D341Med (cell line): Measurements from ENCODE around the gene TBR1.
A peak's percentile ranks its signal among the peaks of the same experiment; 100 is the strongest.

Source experiments
- DNase-seq: peaks from one replicate; pipeline ENCODE4 v3.0.0; 2012; ENCODE audit warnings: low spot score

TBR1 gene

DNA sequence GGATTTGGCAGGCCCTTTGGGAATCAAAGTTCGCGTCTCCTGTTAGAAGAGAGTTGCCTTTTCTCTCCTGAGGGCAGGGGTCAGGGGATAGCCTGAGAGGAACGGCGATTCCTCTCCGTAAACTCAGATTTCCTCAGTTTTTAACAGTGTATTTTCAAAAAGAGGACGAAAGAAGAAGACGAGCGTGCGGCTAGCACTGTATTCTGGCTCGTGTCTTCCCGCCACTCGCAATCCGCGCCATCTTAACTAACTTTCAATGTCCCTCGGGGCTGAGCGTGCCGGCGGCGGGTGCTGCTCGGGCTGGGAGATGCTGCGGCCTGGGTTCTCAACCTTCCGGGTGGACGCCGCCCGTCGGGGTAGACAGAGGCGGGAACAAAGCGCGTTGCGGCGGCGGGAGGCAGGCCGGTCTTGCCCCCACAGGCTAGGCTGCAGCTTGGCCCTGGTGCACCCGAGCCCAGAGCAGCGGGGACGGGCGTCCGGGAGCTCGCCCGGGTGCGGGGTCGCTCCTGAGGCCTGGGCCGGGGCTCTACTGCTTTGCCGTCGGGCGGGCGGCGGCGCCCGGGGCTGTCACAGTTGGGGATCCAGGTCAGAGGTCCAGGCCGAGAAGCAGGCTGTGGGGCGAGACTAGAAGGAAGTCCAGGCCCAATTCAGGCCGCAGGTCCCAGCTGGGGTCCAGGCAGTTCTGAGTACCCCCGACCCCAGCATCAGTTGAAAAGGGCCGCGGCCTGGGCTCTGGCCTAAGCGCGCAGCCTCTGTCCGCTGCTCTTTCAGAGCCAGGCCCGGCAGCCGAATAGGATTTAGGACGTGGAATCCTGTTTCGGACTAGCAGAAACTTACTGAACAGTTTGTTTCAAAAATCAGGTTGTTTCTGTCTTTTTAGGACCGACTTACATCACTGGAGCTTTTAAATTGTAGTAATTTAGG, 11.8 kb downstream of the TBR1 start:
- DNase-seq: peak; percentile 64

- DNase-seq: no peak
These were observed 14.3 kb downstream of the TBR1 start for GRCh38 chr2:161430386-161430785.

- no peak for DNase-seq
These were observed 16.0 kb downstream of the TBR1 start for GRCh38 chr2:161432107-161432506.

DNA sequence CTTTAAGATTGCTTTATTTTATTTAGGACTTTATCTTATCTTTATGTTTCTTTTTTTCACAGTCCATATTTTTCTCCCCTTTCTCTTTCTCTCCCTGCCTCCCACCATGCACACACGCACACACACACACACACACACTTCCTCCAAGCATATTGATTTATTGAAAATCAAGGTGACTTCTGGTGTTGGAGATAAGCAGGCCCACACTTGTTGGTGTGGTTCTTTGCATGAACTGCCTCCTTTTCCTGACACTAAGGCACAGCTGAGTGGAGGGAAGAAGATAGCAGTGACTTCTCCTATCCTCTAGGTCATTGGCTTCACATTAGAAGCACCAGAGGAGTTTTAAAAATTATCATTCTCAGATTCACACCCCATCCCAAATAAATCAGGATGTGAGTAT, 18.0 kb downstream of the TBR1 start:
- DNase-seq: no peak

DNA sequence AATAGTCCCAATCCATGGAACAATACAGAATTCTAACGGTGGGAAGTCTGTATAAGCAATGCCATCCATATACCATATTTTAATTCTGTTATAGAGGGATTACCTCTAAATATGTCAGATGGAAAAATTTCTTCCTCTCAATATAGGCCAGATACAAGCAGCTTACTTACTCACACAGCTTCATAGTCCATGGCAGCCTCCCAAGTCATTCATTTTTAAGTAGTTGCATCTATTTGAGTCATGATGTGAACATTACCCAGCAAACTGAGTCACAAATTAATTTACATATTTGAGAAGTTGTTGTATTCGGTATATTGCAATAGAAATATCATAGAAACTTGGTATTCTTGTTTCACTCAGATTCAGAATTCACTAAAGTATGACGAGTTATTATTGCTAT, 20.3 kb downstream of the TBR1 start:
- DNase-seq: no peak

DNA sequence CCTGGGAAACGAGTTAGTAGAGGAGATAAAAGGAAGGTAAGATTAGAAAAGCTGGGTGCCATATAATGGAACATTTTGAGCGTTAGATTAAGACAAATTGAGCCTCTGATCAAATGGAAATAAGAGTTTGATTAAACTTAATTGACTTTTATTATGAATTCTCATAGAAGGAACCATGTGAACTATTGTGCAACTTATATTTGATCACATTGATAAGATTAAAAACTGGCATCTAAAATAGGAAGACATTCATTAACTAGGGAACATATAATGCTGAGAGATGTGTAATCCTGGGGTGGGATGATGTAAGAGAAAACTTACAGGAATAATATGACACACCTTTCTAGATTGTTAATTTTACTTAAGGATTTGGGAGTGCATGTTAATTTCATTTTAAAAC, 22.5 kb downstream of the TBR1 start:
- no peak for DNase-seq

DNA sequence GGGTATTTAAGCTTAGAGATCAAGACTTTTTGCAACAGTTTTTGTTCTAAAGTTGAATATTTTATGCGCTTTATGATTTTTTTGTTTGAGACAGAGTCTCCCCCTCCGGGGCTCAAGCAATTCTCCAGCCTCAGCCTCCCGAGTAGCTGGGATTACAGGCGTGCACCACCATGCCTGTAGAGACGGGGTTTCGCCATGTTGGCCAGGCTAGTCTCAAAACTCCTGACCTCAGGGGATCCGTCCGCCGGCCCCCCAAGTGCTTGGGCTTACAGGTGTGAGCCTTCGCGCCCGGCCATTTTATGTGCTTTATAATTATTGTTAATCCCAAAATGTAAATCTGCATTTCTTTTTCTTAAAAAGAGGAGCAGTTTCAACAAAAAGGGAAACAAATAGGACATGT, 29.0 kb downstream of the TBR1 start:
- no peak for DNase-seq

DNA sequence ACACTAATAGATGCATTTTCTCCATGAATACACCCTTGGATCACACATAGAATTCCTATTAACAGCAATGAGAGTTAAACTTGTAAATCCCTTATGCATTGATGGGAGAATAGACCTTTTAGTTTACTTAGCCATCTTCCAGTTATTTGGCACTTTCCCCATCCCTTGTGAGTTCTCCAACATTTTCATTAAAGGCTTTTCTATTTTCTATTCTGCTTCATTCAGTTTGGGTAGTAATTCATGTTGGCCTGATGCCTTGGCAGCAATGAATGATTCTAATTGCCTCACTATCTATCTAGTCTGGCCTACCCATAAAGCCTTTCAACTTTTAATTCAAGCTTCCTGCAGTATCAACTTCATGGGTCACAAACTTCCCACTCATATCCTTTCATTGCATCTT, 32.3 kb downstream of the TBR1 start:
- DNase-seq: no peak

GRCh38 chr2:161471631-161472030, 55.5 kb downstream of the TBR1 start:
- no peak for DNase-seq

DNA sequence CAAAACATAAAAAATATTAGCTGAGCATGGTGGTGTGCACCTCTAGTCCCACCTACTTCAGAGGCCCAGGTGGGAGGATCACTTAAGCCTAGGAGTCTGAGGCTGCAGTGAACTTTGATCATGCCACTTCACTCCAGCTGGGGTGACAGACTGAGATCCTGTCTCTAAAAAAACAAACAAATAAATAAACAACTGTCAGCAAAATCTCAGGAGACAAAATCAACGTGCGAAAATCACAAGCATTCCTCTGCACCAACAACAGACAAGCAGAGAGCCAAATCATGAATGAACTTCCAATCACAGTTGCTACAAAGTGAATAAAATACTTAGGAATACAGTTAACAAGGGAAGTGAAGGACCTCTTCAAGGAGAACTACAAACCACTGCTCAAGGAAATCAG, 58.8 kb downstream of the TBR1 start:
- no peak for DNase-seq
